Hematopoietic multipotent progenitor cell treated with erythropoietin and hydrocortisone succinate and interleukin-3 and kit ligand, for 6 days (in vitro differentiated cells): ENCODE results near the gene RAB3A.

Experiments
- DNase-seq: peaks from one replicate; pipeline ENCODE4 v3.0.0-alpha.2; 2015

The RAB3A gene

GRCh38 chr19:18197306-18197705 is 6.5 kb downstream of the RAB3A start:
- no peak for DNase-seq

GRCh38 chr19:18196511-18196845 is 7.4 kb downstream of the RAB3A start:
- DNase-seq, result no peak

- DNase-seq, result peak; percentile 61
Measured at GRCh38 chr19:18194554-18195238, 9.1 kb downstream of the RAB3A start.

GRCh38 chr19:18194181-18194530 is 9.7 kb downstream of the RAB3A start:
- no peak for DNase-seq

GRCh38 chr19:18193388-18194180 is 10.3 kb downstream of the RAB3A start:
- DNase-seq, result peak; percentile 52

- DNase-seq, result peak; percentile 100
Measured at GRCh38 chr19:18192673-18193387, 11.0 kb downstream of the RAB3A start, which contains the start of gene MPV17L2. Gene MPV17L2, plus strand, starts transcription at chr19:18193218. Its CDS starts 64 bp downstream, at chr19:18193282.

- no peak for DNase-seq
Measured at GRCh38 chr19:18191640-18192062, 12.2 kb downstream of the RAB3A start.

GRCh38 chr19:18190278-18190677 is 13.6 kb downstream of the RAB3A start:
- no peak for DNase-seq

GRCh38 chr19:18185538-18185937 is 18.3 kb downstream of the RAB3A start:
- DNase-seq, result no peak

- no peak for DNase-seq
Measured at GRCh38 chr19:18183529-18183928, 20.3 kb downstream of the RAB3A start.

- DNase-seq, result no peak
Measured at GRCh38 chr19:18179957-18180356, 23.9 kb downstream of the RAB3A start.

GRCh38 chr19:18176367-18177310 is 27.2 kb downstream of the RAB3A start:
- DNase-seq, result peak; percentile 65

GRCh38 chr19:18174983-18175382 is 28.9 kb downstream of the RAB3A start:
- no peak for DNase-seq

- DNase-seq, result peak; percentile 84
Measured at GRCh38 chr19:18173572-18174288, 30.1 kb downstream of the RAB3A start, which contains the start of gene IFI30. Gene IFI30, plus strand, starts transcription at chr19:18173813. Its CDS starts 29 bp downstream, at chr19:18173842.

GRCh38 chr19:18173054-18173571 is 30.7 kb downstream of the RAB3A start:
- peak; percentile 37 for DNase-seq

- DNase-seq, result no peak
Measured at GRCh38 chr19:18172331-18173053, 31.4 kb downstream of the RAB3A start.

GRCh38 chr19:18171605-18172327 is 32.1 kb downstream of the RAB3A start:
- DNase-seq, result peak; percentile 35

- no peak for DNase-seq
Measured at GRCh38 chr19:18170714-18171255, 33.1 kb downstream of the RAB3A start.

- no peak for DNase-seq
Measured at GRCh38 chr19:18168673-18169381, 35.0 kb downstream of the RAB3A start.
